GM19193 (cell line): ENCODE data around the gene SNAPC1.

Source experiments
- POLR2A ChIP-seq: IDR thresholded peaks from 4 replicates; pipeline ENCODE4 v1.6.1; 2011; ENCODE audit not compliant: insufficient read depth, insufficient read length; ENCODE audit errors: extremely low read depth

The SNAPC1 gene

GRCh38 chr14:61739133-61739532 lies 23.1 kb upstream of the SNAPC1 start:
- no peak for TF ChIP-seq POLR2A

- no peak for TF ChIP-seq POLR2A
These were observed 19.8 kb upstream of the SNAPC1 start for GRCh38 chr14:61742371-61742770.

DNA sequence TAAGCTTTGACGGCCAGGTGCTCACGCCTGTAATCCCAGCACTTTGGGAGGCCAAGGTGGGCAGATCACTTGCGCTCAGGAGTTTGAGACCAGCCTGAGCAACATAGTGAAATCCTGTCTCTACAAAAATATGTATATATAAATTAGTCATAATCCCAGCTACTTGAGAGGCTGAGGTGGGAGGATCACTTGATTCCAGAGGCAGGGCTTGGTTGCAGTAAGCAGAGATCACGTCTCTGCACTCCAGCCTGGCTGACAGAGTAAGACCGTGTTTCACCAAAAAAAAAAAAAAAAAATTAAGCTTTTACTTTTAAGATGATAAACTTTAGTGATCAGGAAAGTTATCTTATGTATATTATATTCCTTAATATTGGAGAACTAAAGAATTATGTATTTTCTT lies 18.0 kb upstream of the SNAPC1 start:
- TF ChIP-seq POLR2A, result no peak

- TF ChIP-seq POLR2A, result no peak
These were observed 15.3 kb upstream of the SNAPC1 start for GRCh38 chr14:61746881-61747280.

DNA sequence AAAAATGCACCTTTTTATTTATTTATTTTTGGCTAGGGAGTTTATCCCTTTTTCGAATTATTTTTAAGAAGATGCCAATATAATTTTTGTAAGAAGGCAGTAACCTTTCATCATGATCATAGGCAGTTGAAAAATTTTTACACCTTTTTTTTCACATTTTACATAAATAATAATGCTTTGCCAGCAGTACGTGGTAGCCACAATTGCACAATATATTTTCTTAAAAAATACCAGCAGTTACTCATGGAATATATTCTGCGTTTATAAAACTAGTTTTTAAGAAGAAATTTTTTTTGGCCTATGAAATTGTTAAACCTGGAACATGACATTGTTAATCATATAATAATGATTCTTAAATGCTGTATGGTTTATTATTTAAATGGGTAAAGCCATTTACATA lies 14.9 kb upstream of the SNAPC1 start:
- no peak for TF ChIP-seq POLR2A

- TF ChIP-seq POLR2A, result no peak
These were observed 13.0 kb upstream of the SNAPC1 start for GRCh38 chr14:61749264-61749663.

- TF ChIP-seq POLR2A, result no peak
These were observed 12.4 kb upstream of the SNAPC1 start for GRCh38 chr14:61749867-61750266.

- TF ChIP-seq POLR2A, result peak; percentile 77
These were observed 11.3 kb upstream of the SNAPC1 start for GRCh38 chr14:61750708-61751474.

- TF ChIP-seq POLR2A, result no peak
These were observed 10.7 kb upstream of the SNAPC1 start for GRCh38 chr14:61751475-61751989.

GRCh38 chr14:61752626-61753025 lies 9.6 kb upstream of the SNAPC1 start:
- no peak for TF ChIP-seq POLR2A

DNA sequence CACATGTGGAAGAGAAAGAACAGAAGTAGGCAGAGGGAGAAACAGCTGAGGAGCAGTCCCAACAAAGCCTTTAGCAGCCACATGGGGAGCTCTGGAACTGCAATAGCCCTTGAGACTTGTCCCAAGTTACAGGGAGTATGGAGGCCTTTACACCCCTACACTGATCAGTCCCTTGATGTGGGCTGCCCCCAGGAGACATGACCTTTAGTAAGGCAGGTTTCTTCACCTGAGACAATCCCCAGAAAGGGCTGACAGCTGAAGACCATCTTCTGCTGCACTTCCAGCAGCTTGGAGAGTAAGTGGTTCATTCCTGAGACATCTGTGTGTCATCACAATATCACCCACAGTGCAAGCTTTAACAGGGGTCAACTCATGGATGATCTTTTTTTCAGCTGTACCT lies 8.6 kb upstream of the SNAPC1 start:
- no peak for TF ChIP-seq POLR2A

DNA sequence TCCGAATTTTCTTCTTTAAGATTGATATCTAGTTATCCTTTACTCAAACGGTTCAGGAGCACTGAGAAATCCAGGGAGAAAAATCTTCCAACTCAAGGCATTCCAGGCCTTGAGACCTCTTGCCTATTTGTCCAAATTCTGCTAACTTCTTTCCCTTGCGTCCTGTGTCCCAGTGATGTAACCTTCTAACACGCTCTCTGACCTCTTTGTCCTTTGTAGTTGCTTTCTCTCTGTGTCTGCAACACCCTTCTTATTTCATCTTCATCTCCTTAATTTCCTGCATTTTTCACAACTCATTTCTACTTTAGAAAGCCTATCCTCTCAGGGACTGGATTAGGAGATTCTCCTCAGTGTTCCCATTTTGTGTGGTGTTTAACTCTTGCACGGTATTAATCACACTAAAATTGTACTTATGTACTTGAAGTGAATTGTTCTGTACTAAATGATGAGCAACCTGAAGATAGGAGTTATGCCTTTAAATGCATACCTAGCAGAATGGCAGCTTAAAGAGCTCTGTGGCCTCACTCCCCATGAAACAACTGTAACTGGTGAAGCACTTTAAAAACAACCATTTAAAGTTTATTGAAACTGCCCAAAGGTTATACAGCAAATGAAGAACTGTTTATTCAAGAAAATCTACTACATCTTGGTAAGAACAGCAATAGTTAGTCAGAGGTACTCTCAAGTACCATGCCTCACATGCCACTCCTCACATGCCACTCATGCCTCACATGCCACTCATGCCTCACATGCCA lies 7.4 kb upstream of the SNAPC1 start:
- TF ChIP-seq POLR2A, result no peak

DNA sequence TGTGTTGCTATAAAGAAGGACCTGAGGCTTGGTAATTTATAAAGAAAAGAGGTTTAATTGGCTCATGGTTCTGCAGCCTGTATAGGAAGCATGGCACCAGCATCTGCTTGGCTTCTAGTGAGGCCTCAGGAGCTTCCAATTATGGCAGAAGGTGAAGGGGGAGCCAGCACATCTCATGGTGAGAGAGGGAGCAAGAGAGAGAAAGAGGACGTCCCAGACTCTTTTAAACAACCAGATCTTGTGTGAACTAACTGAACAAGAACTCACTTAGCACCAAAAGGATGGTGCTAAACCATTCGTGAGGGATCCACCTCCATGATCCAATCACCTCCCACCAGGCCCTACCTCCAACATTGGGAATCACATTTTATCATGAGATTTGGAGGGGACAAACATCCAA lies 6.1 kb upstream of the SNAPC1 start:
- TF ChIP-seq POLR2A, result no peak

DNA sequence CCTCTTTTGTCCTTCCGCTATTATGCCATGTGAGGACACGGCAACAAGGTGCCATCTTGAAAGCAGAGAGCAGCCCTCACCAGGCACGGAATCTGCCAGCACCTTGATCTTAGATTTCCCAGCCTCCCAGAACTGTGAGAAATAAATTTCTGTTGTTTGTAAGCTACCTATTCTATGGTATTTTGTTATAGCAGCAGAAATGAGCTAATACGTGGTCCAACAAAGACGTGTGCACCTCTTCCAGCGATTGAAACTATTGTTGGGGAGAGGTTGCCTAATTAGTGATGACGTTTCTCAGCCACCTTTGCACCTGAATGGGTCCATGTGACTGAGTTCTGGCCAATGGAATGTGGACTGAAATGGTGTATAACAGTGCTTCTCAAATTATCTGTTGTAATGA lies 2.3 kb upstream of the SNAPC1 start:
- TF ChIP-seq POLR2A, result no peak

- no peak for TF ChIP-seq POLR2A
These were observed 663 bp upstream of the SNAPC1 start for GRCh38 chr14:61761557-61761956.
